ENCODE results near the gene RBMS3.
"Not testable (repeated sequence)": the region's sequence is repeated elsewhere in the genome, so short reads cannot be mapped to it uniquely, and the experiment has no call there.

Gene RBMS3

GRCh38 chr3:29280404-29281093 is at the start of gene RBMS3:
RBMS3 (plus strand) TSS chr3:29281071.
- peaks cover 43% of the 10 kb centered on the region for H3K4me1 ChIP-seq
- peak within 1 kb of the TSS; percentile 60 for H3K27ac ChIP-seq
- TF ChIP-seq Cebpa-rat (IDR thresholded peaks at IDR 0.05): no peak
- no peaks in the 10 kb centered on the region for H4K20me1 ChIP-seq
- no peaks in the 10 kb centered on the region for H3K9me3 ChIP-seq
- peak within 1 kb of the TSS; percentile 95 for H3K4me2 ChIP-seq
- no peaks in the 10 kb centered on the region for H3K27me3 ChIP-seq
- H3K9ac ChIP-seq: peak within 1 kb of the TSS; percentile 76
- H3K36me3 ChIP-seq: no peaks in the 10 kb centered on the region
- peak within 1 kb of the TSS; percentile 71 for H3K4me3 ChIP-seq

DNA sequence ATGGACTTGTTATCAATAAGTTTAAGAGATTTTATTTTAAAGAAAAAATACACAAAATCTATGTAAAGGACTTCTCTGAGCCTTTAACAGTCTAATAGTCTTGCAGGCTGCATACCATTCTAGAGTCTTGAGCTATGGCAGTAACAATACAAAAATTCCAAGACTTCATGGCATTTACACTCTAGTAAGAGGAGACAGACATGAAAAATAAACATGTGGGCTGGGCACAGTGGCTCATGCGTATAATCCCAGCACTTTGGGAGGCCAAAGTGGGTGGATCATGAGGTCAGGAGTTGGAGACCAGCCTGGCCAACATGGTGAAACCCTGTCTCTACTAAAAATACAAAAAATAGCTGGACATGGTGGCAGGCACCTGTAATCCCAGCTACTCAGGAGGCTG is 47.7 kb upstream of the RBMS3 start:
- not testable (repeated sequence) for H3K36me3 ChIP-seq, H3K4me2 ChIP-seq, H3K4me1 ChIP-seq, H3K27me3 ChIP-seq, H3K9ac ChIP-seq, H4K20me1 ChIP-seq, H3K9me3 ChIP-seq, H3K27ac ChIP-seq, H3K4me3 ChIP-seq

DNA sequence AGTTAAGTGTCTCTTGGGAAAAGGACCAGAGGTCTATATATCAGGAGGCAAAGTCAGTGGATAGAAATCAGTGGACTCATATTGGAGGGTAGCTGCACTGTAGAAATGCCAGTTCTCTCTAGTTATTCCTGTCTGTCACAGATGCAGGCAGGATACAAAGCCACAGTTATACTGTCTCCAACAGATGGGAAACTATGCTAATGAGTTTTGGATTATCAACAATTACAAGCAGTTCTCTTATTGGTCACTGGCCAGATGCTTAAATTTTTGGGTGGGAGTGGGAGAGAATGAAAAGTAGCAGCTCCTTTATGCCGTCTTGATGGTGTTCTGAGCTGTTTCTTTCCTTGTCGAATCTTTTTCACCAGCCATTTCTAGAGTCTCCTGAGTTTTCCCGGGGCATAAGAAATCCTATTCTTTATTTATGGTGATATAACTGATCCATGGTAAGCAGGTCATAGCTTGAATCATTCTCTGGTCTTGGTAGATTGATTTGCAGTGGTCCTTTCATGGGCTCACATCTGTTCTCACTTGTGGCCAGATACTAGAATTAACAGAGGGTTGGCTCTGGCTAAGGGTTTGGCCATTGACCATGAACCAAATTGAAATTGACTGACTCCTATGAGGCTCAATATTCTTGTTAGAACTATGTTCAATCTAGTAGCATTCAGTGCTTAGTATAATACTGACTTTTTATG is 44.6 kb upstream of the RBMS3 start:
- Histone ChIP-seq H3K27ac (no peak overlapping the region), H3K9ac (no peak overlapping the region), H4K20me1 (no peaks in the 10 kb centered on the region), H3K36me3 (no peaks in the 10 kb centered on the region), H3K27me3 (no peaks in the 10 kb centered on the region), H3K4me2 (no peak overlapping the region), H3K4me3 (no peak overlapping the region), H3K4me1 (no peaks in the 10 kb centered on the region), H3K9me3 (no peaks in the 10 kb centered on the region)
- no peak for TF ChIP-seq Cebpa-rat (IDR thresholded peaks at IDR 0.05)

DNA sequence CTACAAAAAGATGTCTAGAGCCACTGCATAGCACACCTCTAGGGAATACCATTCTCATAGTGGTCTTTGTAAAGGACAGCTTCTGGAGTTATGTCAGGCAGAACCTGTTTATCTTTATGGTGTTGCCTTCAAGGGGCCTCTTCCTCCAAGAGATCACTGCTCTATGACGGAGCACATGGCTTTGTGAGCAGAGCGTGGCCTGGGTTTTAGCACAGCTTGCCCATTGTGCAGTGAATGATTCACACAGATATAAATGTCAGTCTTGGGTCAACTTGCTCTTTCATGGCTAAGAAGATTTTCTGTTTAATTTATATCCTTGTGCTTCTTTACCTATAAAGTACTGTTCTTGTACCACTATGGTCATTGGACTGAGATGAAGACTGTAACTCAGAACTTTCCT is 41.5 kb upstream of the RBMS3 start:
- H3K9ac ChIP-seq: no peak overlapping the region
- TF ChIP-seq Cebpa-rat (IDR thresholded peaks at IDR 0.05): no peak
- H3K4me3 ChIP-seq: no peak overlapping the region
- no peaks in the 10 kb centered on the region for H3K4me1 ChIP-seq
- no peaks in the 10 kb centered on the region for H3K9me3 ChIP-seq
- no peaks in the 10 kb centered on the region for H3K36me3 ChIP-seq
- no peak overlapping the region for H3K27ac ChIP-seq
- H4K20me1 ChIP-seq: no peaks in the 10 kb centered on the region
- H3K4me2 ChIP-seq: no peak overlapping the region
- no peaks in the 10 kb centered on the region for H3K27me3 ChIP-seq

- Histone ChIP-seq H3K4me2 (no peak overlapping the region), H3K27ac (no peak overlapping the region)
- TF ChIP-seq Cebpa-rat (IDR thresholded peaks at IDR 0.05): no peak
Measured at GRCh38 chr3:29240248-29240647, 40.6 kb upstream of the RBMS3 start.

GRCh38 chr3:29240887-29241286 is 40.0 kb upstream of the RBMS3 start:
- Histone ChIP-seq H3K27ac (no peak overlapping the region), H3K36me3 (no peaks in the 10 kb centered on the region), H3K9me3 (no peaks in the 10 kb centered on the region), H3K4me2 (no peak overlapping the region), H4K20me1 (no peaks in the 10 kb centered on the region), H3K9ac (no peak overlapping the region), H3K4me3 (no peak overlapping the region), H3K4me1 (no peaks in the 10 kb centered on the region), H3K27me3 (no peaks in the 10 kb centered on the region)
- no peak for TF ChIP-seq Cebpa-rat (IDR thresholded peaks at IDR 0.05)

More at GRCh38 chr3:29240248-29240647, 40.6 kb upstream of the RBMS3 start:
- H3K9ac ChIP-seq: no peak overlapping the region
- no peaks in the 10 kb centered on the region for H3K27me3 ChIP-seq
- H3K4me1 ChIP-seq: no peaks in the 10 kb centered on the region
- H3K36me3 ChIP-seq: no peaks in the 10 kb centered on the region
- no peaks in the 10 kb centered on the region for H3K9me3 ChIP-seq
- H4K20me1 ChIP-seq: no peaks in the 10 kb centered on the region
- no peak overlapping the region for H3K4me3 ChIP-seq

GRCh38 chr3:29241855-29242254 is 39.0 kb upstream of the RBMS3 start:
- no peaks in the 10 kb centered on the region for H4K20me1 ChIP-seq
- no peaks in the 10 kb centered on the region for H3K36me3 ChIP-seq
- no peak overlapping the region for H3K9ac ChIP-seq
- H3K4me2 ChIP-seq: no peak overlapping the region
- no peaks in the 10 kb centered on the region for H3K9me3 ChIP-seq
- H3K4me3 ChIP-seq: no peak overlapping the region
- no peaks in the 10 kb centered on the region for H3K27me3 ChIP-seq
- no peak for TF ChIP-seq Cebpa-rat (IDR thresholded peaks at IDR 0.05)
- H3K4me1 ChIP-seq: no peaks in the 10 kb centered on the region
- no peak overlapping the region for H3K27ac ChIP-seq

- no peaks in the 10 kb centered on the region for H3K27me3 ChIP-seq
- no peak overlapping the region for H3K4me2 ChIP-seq
- H3K4me1 ChIP-seq: no peaks in the 10 kb centered on the region
- TF ChIP-seq Cebpa-rat (IDR thresholded peaks at IDR 0.05): no peak
- H4K20me1 ChIP-seq: no peaks in the 10 kb centered on the region
- H3K27ac ChIP-seq: no peak overlapping the region
- no peak overlapping the region for H3K4me3 ChIP-seq
- H3K9me3 ChIP-seq: no peaks in the 10 kb centered on the region
- no peaks in the 10 kb centered on the region for H3K36me3 ChIP-seq
- H3K9ac ChIP-seq: no peak overlapping the region
Measured at GRCh38 chr3:29242296-29242695, 38.6 kb upstream of the RBMS3 start.

- Histone ChIP-seq H3K27ac (no peak overlapping the region), H3K4me3 (no peak overlapping the region), H4K20me1 (no peaks in the 10 kb centered on the region), H3K9ac (no peak overlapping the region), H3K9me3 (no peaks in the 10 kb centered on the region), H3K4me2 (no peak overlapping the region), H3K4me1 (no peaks in the 10 kb centered on the region), H3K36me3 (no peaks in the 10 kb centered on the region), H3K27me3 (no peaks in the 10 kb centered on the region)
- no peak for TF ChIP-seq Cebpa-rat (IDR thresholded peaks at IDR 0.05)
Measured at GRCh38 chr3:29245441-29245840, 35.4 kb upstream of the RBMS3 start.

DNA sequence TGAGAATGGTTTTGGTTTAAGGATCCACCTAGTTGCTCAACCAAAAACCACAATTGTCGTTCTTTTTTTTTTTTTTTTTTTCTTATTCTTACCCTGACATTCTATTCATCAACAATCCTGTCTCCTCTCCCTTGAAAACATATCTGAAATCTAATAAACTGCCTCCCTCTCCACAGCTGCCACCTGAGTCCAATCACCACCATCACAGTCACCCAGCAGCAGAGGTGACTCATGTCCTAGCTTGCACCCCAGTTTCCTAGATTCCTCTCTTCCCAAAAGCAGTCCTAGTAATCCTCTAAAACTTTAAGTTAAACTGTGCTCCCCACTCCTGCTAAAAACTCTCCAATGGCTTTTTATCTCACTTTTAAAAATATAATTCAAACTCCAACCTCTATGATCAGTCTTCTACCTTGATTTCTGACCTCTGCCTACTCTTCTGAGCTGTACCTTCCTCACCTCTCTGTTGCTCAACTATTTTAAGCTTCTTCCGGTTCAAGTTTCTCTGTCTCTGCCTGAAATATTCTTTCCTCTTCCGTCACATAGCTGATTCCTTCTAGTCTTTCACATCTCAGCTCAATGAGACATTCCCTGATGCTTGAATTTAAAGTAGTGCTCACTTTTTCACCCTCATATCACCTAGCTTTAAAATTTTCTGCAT is 33.7 kb upstream of the RBMS3 start:
- no peak overlapping the region for H3K9ac ChIP-seq
- H3K4me2 ChIP-seq: no peak overlapping the region
- H3K4me3 ChIP-seq: no peak overlapping the region
- H3K4me1 ChIP-seq: no peaks in the 10 kb centered on the region
- no peak for TF ChIP-seq Cebpa-rat (IDR thresholded peaks at IDR 0.05)
- H3K27me3 ChIP-seq: no peaks in the 10 kb centered on the region
- H3K9me3 ChIP-seq: no peaks in the 10 kb centered on the region
- no peak overlapping the region for H3K27ac ChIP-seq
- H4K20me1 ChIP-seq: no peaks in the 10 kb centered on the region
- H3K36me3 ChIP-seq: no peaks in the 10 kb centered on the region

Measured in BLaER1 (cell line).